ENCODE measurements around the gene ANKRD13B. TPM values are rescaled to one million over a fixed set of nuclear protein-coding genes. Genes with fewer than 3 reads are reported as not detected.

Gene ANKRD13B
- total RNA-seq, 1 donor from 2014 or later, result 16.7 TPM

DNA sequence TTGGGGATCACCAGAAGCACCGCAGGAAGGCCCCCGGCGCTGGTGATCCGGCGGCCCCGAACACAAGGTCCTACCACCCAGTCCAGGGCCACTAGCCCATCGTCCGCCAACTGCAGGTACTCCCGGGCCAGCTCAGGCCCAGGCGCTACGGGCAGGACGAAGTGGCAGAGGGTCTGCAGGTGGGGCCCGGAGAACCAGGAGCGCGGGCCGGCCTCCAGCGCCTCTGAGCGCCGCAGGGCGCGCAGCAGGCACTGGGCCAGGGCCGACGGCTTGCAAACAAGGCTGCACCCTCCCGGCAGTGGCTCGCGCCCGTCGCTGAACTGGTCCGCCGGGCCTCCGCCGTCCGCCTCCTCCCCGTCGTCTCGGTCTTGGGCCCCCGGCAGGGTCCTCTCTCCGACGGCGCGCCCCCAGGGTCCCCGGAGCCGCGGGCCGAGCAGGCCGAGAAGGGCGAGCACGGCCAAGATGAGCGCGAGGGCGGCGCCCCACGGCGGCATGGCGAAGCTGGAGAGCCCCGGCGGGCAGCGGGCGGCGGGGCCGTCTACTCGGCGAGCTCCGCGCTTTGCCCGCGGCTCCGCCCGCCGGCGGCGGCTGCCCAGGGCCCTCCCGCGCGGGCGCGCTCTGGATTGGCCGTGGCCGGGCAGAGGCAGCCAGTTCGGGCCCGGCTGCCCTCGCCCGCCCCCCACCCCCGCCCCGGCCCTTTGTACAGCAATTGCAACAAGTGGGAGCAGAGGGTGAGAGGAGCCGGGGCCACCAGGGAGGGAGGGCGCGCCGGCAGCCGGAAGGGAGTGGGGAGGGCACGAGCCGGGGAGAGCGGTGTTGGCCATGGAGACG, 26.2 kb upstream of the ANKRD13B start, which contains the start of gene ABHD15:
ABHD15 (minus strand) TSS at position 565 of the 831 bp plus-strand sequence; CDS start at position 494, 71 bp downstream.
- Histone ChIP-seq H3K4me1 (peaks cover 6 to 16% of the 10 kb centered on the region in 2 donors), H3K27ac (peak within 1 kb of the TSS; percentile 86 to 91), H3K9me3 (no peaks in the 10 kb centered on the region)

GRCh38 chr17:29567304-29567553, 25.7 kb upstream of the ANKRD13B start:
- Histone ChIP-seq H3K27ac (peak overlapping the region; percentile 86 to 91), H3K9me3 (no peaks in the 10 kb centered on the region), H3K27me3 (no peaks in the 10 kb centered on the region), H3K4me3 (peak overlapping the region; percentile 83 to 95), H3K4me1 (peaks cover 10 to 22% of the 10 kb centered on the region in 2 donors), H3K36me3 (peaks cover 0 to under 1% of the 10 kb centered on the region in 2 donors)
- DNase-seq (ENCODE audit: low spot score in 2 of 2), result no peak
- intact Hi-C loops (cut with DNase I), result no loop called here
- TF ChIP-seq, protein P1, sequence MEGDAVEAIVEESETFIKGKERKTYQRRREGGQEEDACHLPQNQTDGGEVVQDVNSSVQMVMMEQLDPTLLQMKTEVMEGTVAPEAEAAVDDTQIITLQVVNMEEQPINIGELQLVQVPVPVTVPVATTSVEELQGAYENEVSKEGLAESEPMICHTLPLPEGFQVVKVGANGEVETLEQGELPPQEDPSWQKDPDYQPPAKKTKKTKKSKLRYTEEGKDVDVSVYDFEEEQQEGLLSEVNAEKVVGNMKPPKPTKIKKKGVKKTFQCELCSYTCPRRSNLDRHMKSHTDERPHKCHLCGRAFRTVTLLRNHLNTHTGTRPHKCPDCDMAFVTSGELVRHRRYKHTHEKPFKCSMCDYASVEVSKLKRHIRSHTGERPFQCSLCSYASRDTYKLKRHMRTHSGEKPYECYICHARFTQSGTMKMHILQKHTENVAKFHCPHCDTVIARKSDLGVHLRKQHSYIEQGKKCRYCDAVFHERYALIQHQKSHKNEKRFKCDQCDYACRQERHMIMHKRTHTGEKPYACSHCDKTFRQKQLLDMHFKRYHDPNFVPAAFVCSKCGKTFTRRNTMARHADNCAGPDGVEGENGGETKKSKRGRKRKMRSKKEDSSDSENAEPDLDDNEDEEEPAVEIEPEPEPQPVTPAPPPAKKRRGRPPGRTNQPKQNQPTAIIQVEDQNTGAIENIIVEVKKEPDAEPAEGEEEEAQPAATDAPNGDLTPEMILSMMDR (IDR thresholded peaks at IDR 0.05), result peak in 1 of 3 experiments; percentile 4

More for the DNA sequence above, 26.2 kb upstream of the ANKRD13B start, which contains the start of gene ABHD15:
- no peaks in the 10 kb centered on the region for H3K27me3 ChIP-seq
- H3K4me3 ChIP-seq, result peak within 1 kb of the TSS; percentile 83 to 95
- DNase-seq (ENCODE audit: low spot score in 2 of 2), result peak in 1 of 2 donors; percentile 86
- TF ChIP-seq, protein P1 (IDR thresholded peaks at IDR 0.05), result peak in 1 of 3 experiments; percentile 5
- intact Hi-C loops (cut with DNase I), result no loop called here
- peaks cover 0 to 5% of the 10 kb centered on the region in 2 donors for H3K36me3 ChIP-seq

- intact Hi-C loops (cut with DNase I), result loop anchor here (2.0 kb wide), 1 partner anchor 21 kb away; the partner anchor contains the start of gene GIT1
- Histone ChIP-seq H3K4me3 (peak overlapping the region; percentile 83 to 95), H3K36me3 (no peaks in the 10 kb centered on the region), H3K27ac (peak overlapping the region; percentile 86 to 91), H3K9me3 (no peaks in the 10 kb centered on the region), H3K27me3 (no peaks in the 10 kb centered on the region), H3K4me1 (peaks cover 13 to 27% of the 10 kb centered on the region in 2 donors)
- peak in 1 of 2 donors; percentile 84 for DNase-seq (ENCODE audit: low spot score in 2 of 2)
- TF ChIP-seq, protein P1 (IDR thresholded peaks at IDR 0.05), result peak; percentile 28 to 65 (median 60)
These were observed 25.2 kb upstream of the ANKRD13B start for GRCh38 chr17:29567554-29568330.

- TF ChIP-seq, protein P1 (IDR thresholded peaks at IDR 0.05), result no peak
- Histone ChIP-seq H3K4me3 (peak within 1 kb of the TSS; percentile 83 to 95), H3K9me3 (no peaks in the 10 kb centered on the region), H3K36me3 (no peaks in the 10 kb centered on the region), H3K27ac (peak within 1 kb of the TSS; percentile 86 to 91), H3K27me3 (no peaks in the 10 kb centered on the region), H3K4me1 (peaks cover 13 to 27% of the 10 kb centered on the region in 2 donors)
- intact Hi-C loops (cut with DNase I), result loop anchor here (2.0 kb wide), 1 partner anchor 20 kb away; the partner anchor contains the start of gene GIT1
- DNase-seq (ENCODE audit: low spot score in 2 of 2), result peak in 1 of 2 donors; percentile 91
These were observed 24.3 kb upstream of the ANKRD13B start, which contains the start of gene TP53I13 for GRCh38 chr17:29568331-29569244. Gene TP53I13, plus strand, starts transcription at chr17:29568701. Its CDS starts 58 bp downstream, at chr17:29568759.
